ENCODE measurements around the gene PLEKHF1.

The PLEKHF1 gene

GRCh38 chr19:29672933-29673336, 7.7 kb downstream of the PLEKHF1 start:
- Histone ChIP-seq H3K4me3 (ENCODE audit: low read length) (no peak overlapping the region), H3K4me1 (ENCODE audit: control insufficient read depth, insufficient read depth, low read length) (peaks cover 2% of the 10 kb centered on the region; the same call in 1 of the 2 replicates)
- no CpG with 5 or more reads among the region's 11 CpGs for WGBS (ENCODE audit: insufficient coverage, insufficient read length)

GRCh38 chr19:29673451-29674371, 8.4 kb downstream of the PLEKHF1 start:
- WGBS (ENCODE audit: insufficient coverage, insufficient read length), result no CpG with 5 or more reads among the region's 57 CpGs
- Histone ChIP-seq H3K4me1 (ENCODE audit: control insufficient read depth, insufficient read depth, low read length) (peaks cover 2% of the 10 kb centered on the region; the same call in 1 of the 2 replicates), H3K4me3 (ENCODE audit: low read length) (no peak overlapping the region), H3K27me3 (ENCODE audit: control insufficient read depth, insufficient read depth, low read length) (no peaks in the 10 kb centered on the region), H3K27ac (ENCODE audit: low read length) (no peak overlapping the region), H3K36me3 (ENCODE audit: control insufficient read depth, insufficient read depth, low read length) (peaks cover 18% of the 10 kb centered on the region), H3K9me3 (ENCODE audit: control insufficient read depth, insufficient read depth, low read length) (no peaks in the 10 kb centered on the region)
- no peak for DNase-seq (ENCODE audit: low read depth, low spot score)

More at GRCh38 chr19:29672933-29673336, 7.7 kb downstream of the PLEKHF1 start:
- H3K27me3 ChIP-seq (ENCODE audit: control insufficient read depth, insufficient read depth, low read length), result no peaks in the 10 kb centered on the region
- DNase-seq (ENCODE audit: low read depth, low spot score), result no peak
- no peaks in the 10 kb centered on the region for H3K9me3 ChIP-seq (ENCODE audit: control insufficient read depth, insufficient read depth, low read length)
- H3K36me3 ChIP-seq (ENCODE audit: control insufficient read depth, insufficient read depth, low read length), result peaks cover 18% of the 10 kb centered on the region
- no peak overlapping the region for H3K27ac ChIP-seq (ENCODE audit: low read length)

GRCh38 chr19:29674374-29675119, 9.3 kb downstream of the PLEKHF1 start:
- H3K4me3 ChIP-seq (ENCODE audit: low read length), result no peak overlapping the region
- H3K27me3 ChIP-seq (ENCODE audit: control insufficient read depth, insufficient read depth, low read length), result no peaks in the 10 kb centered on the region
- peaks cover 18% of the 10 kb centered on the region for H3K36me3 ChIP-seq (ENCODE audit: control insufficient read depth, insufficient read depth, low read length)
- no peak for DNase-seq (ENCODE audit: low read depth, low spot score)
- no peaks in the 10 kb centered on the region for H3K9me3 ChIP-seq (ENCODE audit: control insufficient read depth, insufficient read depth, low read length)
- WGBS (ENCODE audit: insufficient coverage, insufficient read length), result no CpG with 5 or more reads among the region's 34 CpGs
- no peak overlapping the region for H3K27ac ChIP-seq (ENCODE audit: low read length)
- H3K4me1 ChIP-seq (ENCODE audit: control insufficient read depth, insufficient read depth, low read length), result no peaks in the 10 kb centered on the region

GRCh38 chr19:29675120-29675649, 9.9 kb downstream of the PLEKHF1 start:
- no peak overlapping the region for H3K4me3 ChIP-seq (ENCODE audit: low read length)
- H3K27me3 ChIP-seq (ENCODE audit: control insufficient read depth, insufficient read depth, low read length), result no peaks in the 10 kb centered on the region
- peaks cover 18% of the 10 kb centered on the region for H3K36me3 ChIP-seq (ENCODE audit: control insufficient read depth, insufficient read depth, low read length)
- no peaks in the 10 kb centered on the region for H3K4me1 ChIP-seq (ENCODE audit: control insufficient read depth, insufficient read depth, low read length)
- no peak for DNase-seq (ENCODE audit: low read depth, low spot score)
- H3K9me3 ChIP-seq (ENCODE audit: control insufficient read depth, insufficient read depth, low read length), result no peaks in the 10 kb centered on the region
- H3K27ac ChIP-seq (ENCODE audit: low read length), result no peak overlapping the region
- no CpG with 5 or more reads among the region's 10 CpGs for WGBS (ENCODE audit: insufficient coverage, insufficient read length)

GRCh38 chr19:29675650-29676186, 10.5 kb downstream of the PLEKHF1 start:
- DNase-seq (ENCODE audit: low read depth, low spot score), result no peak
- Histone ChIP-seq H3K4me3 (ENCODE audit: low read length) (no peak overlapping the region), H3K9me3 (ENCODE audit: control insufficient read depth, insufficient read depth, low read length) (no peaks in the 10 kb centered on the region), H3K36me3 (ENCODE audit: control insufficient read depth, insufficient read depth, low read length) (peaks cover 18% of the 10 kb centered on the region), H3K27ac (ENCODE audit: low read length) (no peak overlapping the region), H3K27me3 (ENCODE audit: control insufficient read depth, insufficient read depth, low read length) (no peaks in the 10 kb centered on the region), H3K4me1 (ENCODE audit: control insufficient read depth, insufficient read depth, low read length) (no peaks in the 10 kb centered on the region)
- no CpG with 5 or more reads among the region's 13 CpGs for WGBS (ENCODE audit: insufficient coverage, insufficient read length)

- peaks cover 18% of the 10 kb centered on the region for H3K36me3 ChIP-seq (ENCODE audit: control insufficient read depth, insufficient read depth, low read length)
- no peaks in the 10 kb centered on the region for H3K9me3 ChIP-seq (ENCODE audit: control insufficient read depth, insufficient read depth, low read length)
- H3K27ac ChIP-seq (ENCODE audit: low read length), result no peak overlapping the region
- no peak for DNase-seq (ENCODE audit: low read depth, low spot score)
- H3K4me3 ChIP-seq (ENCODE audit: low read length), result no peak overlapping the region
- H3K4me1 ChIP-seq (ENCODE audit: control insufficient read depth, insufficient read depth, low read length), result no peaks in the 10 kb centered on the region
- no CpG with 5 or more reads among the region's 8 CpGs for WGBS (ENCODE audit: insufficient coverage, insufficient read length)
- H3K27me3 ChIP-seq (ENCODE audit: control insufficient read depth, insufficient read depth, low read length), result no peaks in the 10 kb centered on the region
Observed at GRCh38 chr19:29676586-29676985, 11.3 kb downstream of the PLEKHF1 start.

- H3K27me3 ChIP-seq (ENCODE audit: control insufficient read depth, insufficient read depth, low read length), result no peaks in the 10 kb centered on the region
- peaks cover 18% of the 10 kb centered on the region for H3K36me3 ChIP-seq (ENCODE audit: control insufficient read depth, insufficient read depth, low read length)
- no peak overlapping the region for H3K27ac ChIP-seq (ENCODE audit: low read length)
Observed at GRCh38 chr19:29677001-29677817, 11.9 kb downstream of the PLEKHF1 start.

GRCh38 chr19:29678484-29679106, 13.3 kb downstream of the PLEKHF1 start:
- DNase-seq (ENCODE audit: low read depth, low spot score), result no peak
- no CpG with 5 or more reads among the region's 20 CpGs for WGBS (ENCODE audit: insufficient coverage, insufficient read length)
- Histone ChIP-seq H3K4me3 (ENCODE audit: low read length) (no peak overlapping the region), H3K9me3 (ENCODE audit: control insufficient read depth, insufficient read depth, low read length) (no peaks in the 10 kb centered on the region), H3K4me1 (ENCODE audit: control insufficient read depth, insufficient read depth, low read length) (no peaks in the 10 kb centered on the region; the same call in 1 of the 2 replicates), H3K27ac (ENCODE audit: low read length) (no peak overlapping the region), H3K27me3 (ENCODE audit: control insufficient read depth, insufficient read depth, low read length) (no peaks in the 10 kb centered on the region), H3K36me3 (ENCODE audit: control insufficient read depth, insufficient read depth, low read length) (peaks cover 18% of the 10 kb centered on the region)

More at GRCh38 chr19:29677001-29677817, 11.9 kb downstream of the PLEKHF1 start:
- Histone ChIP-seq H3K4me1 (ENCODE audit: control insufficient read depth, insufficient read depth, low read length) (no peaks in the 10 kb centered on the region; the same call in 1 of the 2 replicates), H3K9me3 (ENCODE audit: control insufficient read depth, insufficient read depth, low read length) (no peaks in the 10 kb centered on the region), H3K4me3 (ENCODE audit: low read length) (no peak overlapping the region)
- WGBS (ENCODE audit: insufficient coverage, insufficient read length), result no CpG with 5 or more reads among the region's 23 CpGs
- DNase-seq (ENCODE audit: low read depth, low spot score), result no peak

- H3K4me1 ChIP-seq (ENCODE audit: control insufficient read depth, insufficient read depth, low read length), result no peaks in the 10 kb centered on the region; the same call in 1 of the 2 replicates
- H3K9me3 ChIP-seq (ENCODE audit: control insufficient read depth, insufficient read depth, low read length), result no peaks in the 10 kb centered on the region
- no peaks in the 10 kb centered on the region for H3K27me3 ChIP-seq (ENCODE audit: control insufficient read depth, insufficient read depth, low read length)
- peaks cover 8% of the 10 kb centered on the region for H3K36me3 ChIP-seq (ENCODE audit: control insufficient read depth, insufficient read depth, low read length)
- H3K27ac ChIP-seq (ENCODE audit: low read length), result no peak overlapping the region
- no peak overlapping the region for H3K4me3 ChIP-seq (ENCODE audit: low read length)
- no peak for DNase-seq (ENCODE audit: low read depth, low spot score)
- no CpG with 5 or more reads among the region's 9 CpGs for WGBS (ENCODE audit: insufficient coverage, insufficient read length)
Observed at GRCh38 chr19:29679598-29680210, 14.4 kb downstream of the PLEKHF1 start.

All from iPS DF 6.9 (cell line).